H9 (cell line): Measurements from ENCODE around the gene PRCC. TPM values are rescaled to one million over a fixed set of nuclear protein-coding genes. Genes with fewer than 3 reads are reported as not detected.
A peak's percentile ranks its signal among the peaks of the same experiment; 100 is the strongest.

ENCODE experiments used
- DNase-seq: peaks from one replicate; pipeline ENCODE4 v3.0.0-alpha.2; 2017
- H2AFZ ChIP-seq: one replicate; pipeline ENCODE4 v1.6.1; 2013; ENCODE audit warnings: mild to moderate bottlenecking, low read length, control low read depth, moderate library complexity
- H2AK5ac ChIP-seq: 2 replicates; pipeline ENCODE4 v1.6.1; 2013; ENCODE audit warnings: low read length, control low read depth, mixed read lengths; ENCODE audit not compliant: insufficient read length
- H2BK120ac ChIP-seq: one replicate; pipeline ENCODE4 v1.6.1; 2013; ENCODE audit warnings: low read depth, mild to moderate bottlenecking, low read length, control low read depth, inconsistent platforms; ENCODE audit not compliant: poor library complexity, severe bottlenecking
- H2BK12ac ChIP-seq: 2 replicates; pipeline ENCODE4 v1.6.1; 2013; ENCODE audit warnings: low read length, control low read depth, mixed read lengths, low read depth; ENCODE audit not compliant: insufficient read length
- H2BK15ac ChIP-seq: 2 replicates; pipeline ENCODE4 v1.6.1; 2013; ENCODE audit warnings: low read depth, low read length, control low read depth
- H2BK20ac ChIP-seq: one replicate; pipeline ENCODE4 v1.6.1; 2013; ENCODE audit warnings: low read depth, mild to moderate bottlenecking, low read length, control low read depth, inconsistent platforms; ENCODE audit not compliant: poor library complexity, severe bottlenecking
- H2BK5ac ChIP-seq: 2 replicates; pipeline ENCODE4 v1.6.1; 2013; ENCODE audit warnings: low read length, control low read depth, mixed read lengths; ENCODE audit not compliant: insufficient read length
- H3K14ac ChIP-seq: 2 replicates; pipeline ENCODE4 v1.6.1; 2013; ENCODE audit warnings: low read length, control low read depth; ENCODE audit not compliant: insufficient read depth
- H3K18ac ChIP-seq: 2 replicates; pipeline ENCODE4 v1.6.1; 2013; ENCODE audit warnings: low read depth, mild to moderate bottlenecking, mixed read lengths, low read length, control low read depth; ENCODE audit not compliant: insufficient read length
- H3K23ac ChIP-seq: 2 replicates; pipeline ENCODE4 v1.6.1; 2013; ENCODE audit warnings: low read length, control low read depth, mixed read lengths, low read depth; ENCODE audit not compliant: insufficient read length
- H3K23me2 ChIP-seq: 2 replicates; pipeline ENCODE4 v1.6.1; 2013; ENCODE audit warnings: low read depth, mild to moderate bottlenecking, mixed read lengths, low read length, control low read depth; ENCODE audit not compliant: insufficient read length, poor library complexity, severe bottlenecking
- H3K27ac ChIP-seq: 2 replicates; pipeline ENCODE4 v1.5.1; 2013; ENCODE audit warnings: low read length, control low read depth, mixed read lengths, low read depth; ENCODE audit not compliant: insufficient read length
- H3K27me3 ChIP-seq: 2 replicates; pipeline ENCODE4 v1.6.1; 2013; ENCODE audit warnings: low read length, control low read depth, inconsistent platforms; ENCODE audit not compliant: insufficient read depth
- H3K4ac ChIP-seq: 2 replicates; pipeline ENCODE4 v1.6.1; 2013; ENCODE audit warnings: low read depth, mild to moderate bottlenecking, control low read depth, inconsistent platforms, low read length, moderate library complexity
- H3K4me1 ChIP-seq: 2 replicates; pipeline ENCODE4 v1.6.1; 2013; ENCODE audit warnings: low read length, control low read depth, inconsistent platforms; ENCODE audit not compliant: insufficient read depth
- H3K4me2 ChIP-seq: 2 replicates; pipeline ENCODE4 v1.6.1; 2013; ENCODE audit warnings: low read length, control low read depth, mixed read lengths; ENCODE audit not compliant: insufficient read length, insufficient read depth
- H3K56ac ChIP-seq: 2 replicates; pipeline ENCODE4 v1.6.1; 2013; ENCODE audit warnings: low read depth, mild to moderate bottlenecking, mixed read lengths, low read length, control low read depth; ENCODE audit not compliant: insufficient read length
- H3K79me1 ChIP-seq: 2 replicates; pipeline ENCODE4 v1.6.1; 2013; ENCODE audit warnings: low read depth, mild to moderate bottlenecking, moderate library complexity, low read length, control low read depth, inconsistent platforms; ENCODE audit not compliant: insufficient read depth, poor library complexity, severe bottlenecking
- H3K79me2 ChIP-seq: 2 replicates; pipeline ENCODE4 v1.6.1; 2013; ENCODE audit warnings: low read length, control low read depth, inconsistent platforms; ENCODE audit not compliant: insufficient read depth
- H3K9ac ChIP-seq: 2 replicates; pipeline ENCODE4 v1.6.1; 2013; ENCODE audit warnings: low read length, control low read depth, mixed read lengths; ENCODE audit not compliant: insufficient read length; ENCODE audit errors: extremely low read depth
- H3K9me3 ChIP-seq: one replicate; pipeline ENCODE4 v1.6.1; 2013; ENCODE audit warnings: low read depth, low read length, inconsistent platforms; ENCODE audit not compliant: control insufficient read depth
- H3T11ph ChIP-seq: one replicate; pipeline ENCODE4 v1.6.1; 2013; ENCODE audit warnings: mild to moderate bottlenecking, low read length, control low read depth, inconsistent platforms
- H4K20me1 ChIP-seq: one replicate; pipeline ENCODE4 v1.6.1; 2013; ENCODE audit not compliant: control insufficient read depth, insufficient read length, insufficient read depth
- H4K5ac ChIP-seq: 2 replicates; pipeline ENCODE4 v1.6.1; 2013; ENCODE audit warnings: low read depth, mild to moderate bottlenecking, mixed read lengths, low read length, control low read depth; ENCODE audit not compliant: insufficient read length
- H4K8ac ChIP-seq: replicated peaks from 2 replicates; pipeline ENCODE4 v1.6.1; 2013; ENCODE audit warnings: low read length, control low read depth, mixed read lengths, low read depth; ENCODE audit not compliant: insufficient read length
- H4K91ac ChIP-seq: 2 replicates; pipeline ENCODE4 v1.6.1; 2013; ENCODE audit warnings: low read depth, mild to moderate bottlenecking, moderate library complexity, mixed read lengths, low read length, control low read depth; ENCODE audit not compliant: insufficient read length
- H3K27ac Mint-ChIP-seq, 3 experiments: 2 replicates in 2 of 3; 3 replicates in 1 of 3; pipeline ENCODE4 v1.8.0; 2020 to 2021; ENCODE audit warnings: mixed read lengths in 3 of 3, mild to moderate bottlenecking in 1 of 3, moderate library complexity in 1 of 3
- H3K27me3 Mint-ChIP-seq: 2 replicates; pipeline ENCODE4 v1.8.0; 2021; ENCODE audit warnings: low read depth, mild to moderate bottlenecking, moderate library complexity, mixed read lengths
- H3K36me3 Mint-ChIP-seq, 3 experiments: 2 replicates in 2 of 3; 3 replicates in 1 of 3; pipeline ENCODE4 v1.8.0; 2020 to 2021; ENCODE audit warnings: low read depth in 3 of 3, mixed read lengths in 3 of 3; ENCODE audit not compliant: insufficient read depth in 1 of 3
- H3K4me1 Mint-ChIP-seq, 2 experiments: 2 replicates each; pipeline ENCODE4 v1.8.0; 2020; ENCODE audit warnings: mixed read lengths in 2 of 2
- H3K4me3 Mint-ChIP-seq, 2 experiments: 2 replicates in 1 of 2; 3 replicates in 1 of 2; pipeline ENCODE4 v1.8.0; 2020 to 2021; ENCODE audit warnings: mild to moderate bottlenecking in 2 of 2, mixed read lengths in 2 of 2, moderate library complexity in 1 of 2
- H3K9me3 Mint-ChIP-seq, 2 experiments: 2 replicates in 1 of 2; 3 replicates in 1 of 2; pipeline ENCODE4 v1.8.0; 2020; ENCODE audit warnings: mild to moderate bottlenecking in 2 of 2, mixed read lengths in 2 of 2, moderate library complexity in 1 of 2
- WGBS: extraction: QIAGEN DNeasy Blood & Tissue Kit; methylation state at CpG from one replicate; pipeline ENCODE4 v1.1.7; 2013; ENCODE audit warnings: missing lambda C conversion rate, low lambda C conversion rate, mixed read lengths; ENCODE audit not compliant: insufficient read length; ENCODE audit errors: extremely low coverage; 5-methylcytosine and 5-hydroxymethylcytosine counted together
- total RNA-seq: library from RNA; stranded (reverse); gene quantifications from 2 replicates; pipeline ENCODE4 v1.2.1, GENCODE V29; 2021
- TF ChIP-seq, protein P1 (sequence below): fragments of 200-600 bp; sonication (generic); conservative IDR thresholded peaks from 3 replicates; pipeline ENCODE4 v1.8.0; 2021; ENCODE audit warnings: antibody characterized with exemption, mild to moderate bottlenecking

The PRCC gene
- total RNA-seq, 1 experiment from 2014 or later = 129 TPM

GRCh38 chr1:156768610-156769295 is 1.4 kb downstream of the PRCC start:
- H2AK5ac ChIP-seq = no peak overlapping the region
- H3K18ac ChIP-seq = no peak overlapping the region
- no peak overlapping the region for H3K27ac ChIP-seq
- peaks cover 17% of the 10 kb centered on the region for H3K23me2 ChIP-seq
- H2BK15ac ChIP-seq = no peak overlapping the region
- peaks cover 14% of the 10 kb centered on the region for H3K79me1 ChIP-seq
- TF ChIP-seq, protein P1, sequence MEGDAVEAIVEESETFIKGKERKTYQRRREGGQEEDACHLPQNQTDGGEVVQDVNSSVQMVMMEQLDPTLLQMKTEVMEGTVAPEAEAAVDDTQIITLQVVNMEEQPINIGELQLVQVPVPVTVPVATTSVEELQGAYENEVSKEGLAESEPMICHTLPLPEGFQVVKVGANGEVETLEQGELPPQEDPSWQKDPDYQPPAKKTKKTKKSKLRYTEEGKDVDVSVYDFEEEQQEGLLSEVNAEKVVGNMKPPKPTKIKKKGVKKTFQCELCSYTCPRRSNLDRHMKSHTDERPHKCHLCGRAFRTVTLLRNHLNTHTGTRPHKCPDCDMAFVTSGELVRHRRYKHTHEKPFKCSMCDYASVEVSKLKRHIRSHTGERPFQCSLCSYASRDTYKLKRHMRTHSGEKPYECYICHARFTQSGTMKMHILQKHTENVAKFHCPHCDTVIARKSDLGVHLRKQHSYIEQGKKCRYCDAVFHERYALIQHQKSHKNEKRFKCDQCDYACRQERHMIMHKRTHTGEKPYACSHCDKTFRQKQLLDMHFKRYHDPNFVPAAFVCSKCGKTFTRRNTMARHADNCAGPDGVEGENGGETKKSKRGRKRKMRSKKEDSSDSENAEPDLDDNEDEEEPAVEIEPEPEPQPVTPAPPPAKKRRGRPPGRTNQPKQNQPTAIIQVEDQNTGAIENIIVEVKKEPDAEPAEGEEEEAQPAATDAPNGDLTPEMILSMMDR = no peak
- H3K9me3 ChIP-seq = no peaks in the 10 kb centered on the region
- no peak overlapping the region for H4K8ac ChIP-seq
- no peak overlapping the region for H2BK5ac ChIP-seq
- no peak overlapping the region for H2BK20ac ChIP-seq
- H3K56ac ChIP-seq = no peak overlapping the region
- H3K4me2 ChIP-seq = peak overlapping the region; percentile 93
- H4K20me1 ChIP-seq = no peaks in the 10 kb centered on the region
- no peaks in the 10 kb centered on the region; the same call in 1 of the 2 replicates for H3K4me1 ChIP-seq
- no CpG with 5 or more reads among the region's 8 CpGs for WGBS
- Mint-ChIP-seq H3K27ac (peak overlapping the region in 2 of 3 experiments; percentile 16 to 85; a peak in 4 of 7 replicates), H3K9me3 (no peaks in the 10 kb centered on the region), H3K4me1 (peaks cover 31 to 40% of the 10 kb centered on the region in 2 experiments), H3K4me3 (no peak overlapping the region), H3K36me3 (peaks cover 12 to 38% (median 27%) of the 10 kb centered on the region in 3 experiments), H3K27me3 (no peaks in the 10 kb centered on the region)
- no peak overlapping the region for H4K91ac ChIP-seq
- no peak overlapping the region for H3K4ac ChIP-seq
- no peak overlapping the region for H3T11ph ChIP-seq
- H2AFZ ChIP-seq = no peak overlapping the region
- no peak overlapping the region for H3K23ac ChIP-seq
- peak overlapping the region; percentile 88 for H3K9ac ChIP-seq
- peaks cover 35% of the 10 kb centered on the region for H3K79me2 ChIP-seq
- H3K27me3 ChIP-seq = no peaks in the 10 kb centered on the region
- H3K14ac ChIP-seq = no peak overlapping the region
- no peak overlapping the region for H4K5ac ChIP-seq
- no peak overlapping the region for H2BK12ac ChIP-seq
- no peak overlapping the region for H2BK120ac ChIP-seq
- DNase-seq = no peak
